Measurements from ENCODE around the gene C6orf163.

C6orf163 gene

DNA sequence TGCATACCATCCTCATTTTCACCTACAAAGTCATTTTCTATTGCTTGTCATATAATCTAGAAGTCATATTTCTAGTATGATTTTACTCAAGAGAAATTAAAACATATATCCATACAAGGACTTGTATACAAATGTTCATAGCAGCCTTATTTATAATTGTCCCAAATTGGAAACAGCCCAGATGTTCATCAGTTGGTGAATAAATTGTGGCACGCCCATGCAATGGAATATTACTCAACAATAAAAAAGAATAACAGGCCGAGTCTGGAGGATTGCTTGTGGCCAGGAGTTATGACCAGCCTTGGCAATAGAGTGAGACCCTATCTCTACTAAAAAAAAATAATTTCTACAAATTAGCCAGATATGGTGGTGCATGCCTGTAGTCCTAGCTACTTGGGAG, 28.8 kb downstream of the C6orf163 start:
- DNase-seq (ENCODE audit: low read depth): no peak
- TF ChIP-seq, protein P1, sequence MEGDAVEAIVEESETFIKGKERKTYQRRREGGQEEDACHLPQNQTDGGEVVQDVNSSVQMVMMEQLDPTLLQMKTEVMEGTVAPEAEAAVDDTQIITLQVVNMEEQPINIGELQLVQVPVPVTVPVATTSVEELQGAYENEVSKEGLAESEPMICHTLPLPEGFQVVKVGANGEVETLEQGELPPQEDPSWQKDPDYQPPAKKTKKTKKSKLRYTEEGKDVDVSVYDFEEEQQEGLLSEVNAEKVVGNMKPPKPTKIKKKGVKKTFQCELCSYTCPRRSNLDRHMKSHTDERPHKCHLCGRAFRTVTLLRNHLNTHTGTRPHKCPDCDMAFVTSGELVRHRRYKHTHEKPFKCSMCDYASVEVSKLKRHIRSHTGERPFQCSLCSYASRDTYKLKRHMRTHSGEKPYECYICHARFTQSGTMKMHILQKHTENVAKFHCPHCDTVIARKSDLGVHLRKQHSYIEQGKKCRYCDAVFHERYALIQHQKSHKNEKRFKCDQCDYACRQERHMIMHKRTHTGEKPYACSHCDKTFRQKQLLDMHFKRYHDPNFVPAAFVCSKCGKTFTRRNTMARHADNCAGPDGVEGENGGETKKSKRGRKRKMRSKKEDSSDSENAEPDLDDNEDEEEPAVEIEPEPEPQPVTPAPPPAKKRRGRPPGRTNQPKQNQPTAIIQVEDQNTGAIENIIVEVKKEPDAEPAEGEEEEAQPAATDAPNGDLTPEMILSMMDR (IDR thresholded peaks at IDR 0.05; ENCODE audit: control insufficient read depth, extremely low read depth, insufficient read depth): no peak

DNA sequence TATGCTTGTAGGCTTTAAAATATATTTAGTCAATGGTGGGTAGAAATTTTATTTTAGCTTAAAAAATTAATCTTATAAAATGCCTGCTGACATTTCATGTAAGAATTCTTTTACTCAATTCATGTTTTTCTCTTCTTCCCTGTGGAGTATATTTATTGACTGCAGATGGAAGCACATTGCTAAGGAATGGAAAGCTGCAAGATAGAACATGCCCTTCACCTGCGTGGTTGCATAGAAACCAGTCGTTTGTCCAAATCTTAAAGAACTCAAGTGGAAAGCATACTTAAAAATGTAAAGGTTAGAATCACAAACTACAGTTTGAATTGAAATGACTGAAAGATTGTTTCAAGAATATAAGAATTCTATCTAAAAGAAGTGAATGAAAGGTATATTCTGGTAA, 30.7 kb downstream of the C6orf163 start:
- no peak overlapping the region for H3K4me3 ChIP-seq (ENCODE audit: low read depth, low read length)
- no peak for DNase-seq (ENCODE audit: low read depth)
- TF ChIP-seq, protein P1 (IDR thresholded peaks at IDR 0.05; ENCODE audit: control insufficient read depth, extremely low read depth, insufficient read depth): no peak

More for the DNA sequence above, 28.8 kb downstream of the C6orf163 start:
- H3K4me3 ChIP-seq (ENCODE audit: low read depth, low read length): no peak overlapping the region

DNA sequence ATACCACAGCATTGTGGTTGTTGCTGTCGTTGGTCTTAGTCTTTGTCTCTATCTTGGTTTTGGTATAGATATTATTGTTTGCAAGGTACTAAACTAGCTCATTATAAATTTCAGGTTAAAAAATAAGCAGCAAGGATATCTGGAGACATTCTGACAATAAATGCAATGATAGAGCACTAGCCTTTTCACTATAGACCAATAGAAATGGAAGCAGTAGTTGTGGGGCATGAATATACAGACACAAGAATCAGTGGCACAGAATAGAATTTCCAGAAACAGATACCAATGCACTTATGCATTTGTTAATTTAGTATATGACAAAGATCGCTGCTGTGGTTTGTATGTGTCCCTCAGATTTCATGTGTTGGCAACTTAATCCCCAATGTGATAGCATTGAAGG, 32.0 kb downstream of the C6orf163 start:
- no peak overlapping the region for H3K4me3 ChIP-seq (ENCODE audit: low read depth, low read length)
- TF ChIP-seq, protein P1 (IDR thresholded peaks at IDR 0.05; ENCODE audit: control insufficient read depth, extremely low read depth, insufficient read depth): no peak
- DNase-seq (ENCODE audit: low read depth): no peak

DNA sequence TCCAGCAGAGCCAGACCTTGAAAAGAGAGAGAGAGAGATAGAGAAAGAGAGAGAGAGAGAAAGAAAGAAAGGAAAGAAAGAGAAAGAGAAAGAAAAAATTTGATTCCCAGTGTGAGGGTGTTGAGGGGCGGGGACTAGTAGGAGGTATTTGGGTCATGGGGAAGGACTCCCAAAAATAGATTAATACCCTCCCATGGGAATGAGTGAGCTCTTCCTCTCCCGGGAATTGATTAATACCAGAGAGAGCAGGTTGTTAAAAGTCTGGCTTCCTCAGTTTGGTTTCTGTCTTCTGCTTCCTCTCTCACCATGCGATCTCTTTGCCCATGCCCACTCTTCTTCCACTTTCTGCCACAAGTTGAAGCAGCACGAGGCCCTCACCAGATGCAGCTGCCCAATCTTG, 34.3 kb downstream of the C6orf163 start:
- no peak overlapping the region for H3K4me3 ChIP-seq (ENCODE audit: low read depth, low read length)
- TF ChIP-seq, protein P1 (IDR thresholded peaks at IDR 0.05; ENCODE audit: control insufficient read depth, extremely low read depth, insufficient read depth): no peak
- DNase-seq (ENCODE audit: low read depth): no peak

DNA sequence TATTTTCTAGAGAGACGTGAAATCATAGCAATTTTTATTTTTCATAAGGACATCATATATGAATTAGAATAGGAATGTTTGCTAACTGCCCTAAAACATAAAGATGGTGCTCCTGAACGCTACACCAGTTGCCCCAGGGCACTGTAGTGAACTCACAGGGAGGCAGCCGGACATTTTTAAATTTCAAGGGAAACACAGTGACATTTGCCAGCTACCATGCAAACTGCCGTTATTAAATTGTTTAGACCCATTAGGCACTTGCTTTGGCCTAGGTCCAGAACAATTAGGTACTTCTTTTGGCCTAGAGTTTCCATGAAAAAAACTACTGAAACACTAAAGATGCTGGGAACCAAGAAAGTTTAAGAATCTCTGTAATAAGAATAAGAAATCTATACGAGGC, 38.2 kb downstream of the C6orf163 start:
- TF ChIP-seq, protein P1 (IDR thresholded peaks at IDR 0.05; ENCODE audit: control insufficient read depth, extremely low read depth, insufficient read depth): no peak
- DNase-seq (ENCODE audit: low read depth): no peak
- H3K4me3 ChIP-seq (ENCODE audit: low read depth, low read length): no peak overlapping the region

DNA sequence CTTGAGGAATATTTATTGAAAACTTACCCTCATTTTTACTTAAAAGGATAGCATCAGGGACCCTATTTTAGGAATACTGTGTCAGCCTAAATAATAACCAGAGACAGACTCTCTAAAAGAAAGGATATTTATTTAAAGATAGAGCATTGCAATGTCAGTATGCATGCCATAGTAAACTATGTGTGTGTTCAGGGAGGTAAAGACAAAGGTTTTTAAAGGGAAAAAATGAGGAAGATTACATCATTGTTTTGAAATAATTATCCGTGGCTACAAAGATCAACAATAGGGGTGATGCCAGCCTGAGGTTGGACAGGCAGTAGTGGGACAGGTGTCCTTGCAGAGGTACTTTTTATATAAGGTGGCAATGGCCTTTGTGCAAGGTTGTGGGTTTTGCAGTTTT, 39.4 kb downstream of the C6orf163 start:
- TF ChIP-seq, protein P1 (IDR thresholded peaks at IDR 0.05; ENCODE audit: control insufficient read depth, extremely low read depth, insufficient read depth): no peak
- no peak for DNase-seq (ENCODE audit: low read depth)
- no peak overlapping the region for H3K4me3 ChIP-seq (ENCODE audit: low read depth, low read length)

DNA sequence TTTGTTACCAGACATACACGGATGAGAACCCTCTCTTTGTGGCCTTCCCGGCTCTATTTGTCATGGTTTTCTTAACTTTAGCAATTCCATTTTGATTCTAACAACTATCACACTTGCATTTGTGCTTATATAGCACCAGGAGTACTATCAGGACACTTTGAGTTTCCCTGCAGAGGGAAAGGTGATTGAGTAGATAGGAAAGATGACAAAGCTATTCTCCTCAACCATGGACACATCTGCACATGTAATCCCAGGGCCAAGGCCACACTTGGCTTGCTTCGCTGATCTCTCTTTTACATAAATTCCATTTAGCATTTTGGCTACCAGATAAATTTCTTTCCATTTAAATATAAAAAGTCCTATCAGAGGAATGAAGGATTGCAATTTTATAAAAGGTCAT, 39.8 kb downstream of the C6orf163 start:
- no peak for DNase-seq (ENCODE audit: low read depth)
- H3K4me3 ChIP-seq (ENCODE audit: low read depth, low read length): no peak overlapping the region
- TF ChIP-seq, protein P1 (IDR thresholded peaks at IDR 0.05; ENCODE audit: control insufficient read depth, extremely low read depth, insufficient read depth): no peak

Measured in LNCaP clone FGC (cell line).